ENCODE measurements around the gene SLC22A14.
"Not testable (repeated sequence)": the region's sequence is repeated elsewhere in the genome, so short reads cannot be mapped to it uniquely, and the experiment has no call there.

Gene SLC22A14

DNA sequence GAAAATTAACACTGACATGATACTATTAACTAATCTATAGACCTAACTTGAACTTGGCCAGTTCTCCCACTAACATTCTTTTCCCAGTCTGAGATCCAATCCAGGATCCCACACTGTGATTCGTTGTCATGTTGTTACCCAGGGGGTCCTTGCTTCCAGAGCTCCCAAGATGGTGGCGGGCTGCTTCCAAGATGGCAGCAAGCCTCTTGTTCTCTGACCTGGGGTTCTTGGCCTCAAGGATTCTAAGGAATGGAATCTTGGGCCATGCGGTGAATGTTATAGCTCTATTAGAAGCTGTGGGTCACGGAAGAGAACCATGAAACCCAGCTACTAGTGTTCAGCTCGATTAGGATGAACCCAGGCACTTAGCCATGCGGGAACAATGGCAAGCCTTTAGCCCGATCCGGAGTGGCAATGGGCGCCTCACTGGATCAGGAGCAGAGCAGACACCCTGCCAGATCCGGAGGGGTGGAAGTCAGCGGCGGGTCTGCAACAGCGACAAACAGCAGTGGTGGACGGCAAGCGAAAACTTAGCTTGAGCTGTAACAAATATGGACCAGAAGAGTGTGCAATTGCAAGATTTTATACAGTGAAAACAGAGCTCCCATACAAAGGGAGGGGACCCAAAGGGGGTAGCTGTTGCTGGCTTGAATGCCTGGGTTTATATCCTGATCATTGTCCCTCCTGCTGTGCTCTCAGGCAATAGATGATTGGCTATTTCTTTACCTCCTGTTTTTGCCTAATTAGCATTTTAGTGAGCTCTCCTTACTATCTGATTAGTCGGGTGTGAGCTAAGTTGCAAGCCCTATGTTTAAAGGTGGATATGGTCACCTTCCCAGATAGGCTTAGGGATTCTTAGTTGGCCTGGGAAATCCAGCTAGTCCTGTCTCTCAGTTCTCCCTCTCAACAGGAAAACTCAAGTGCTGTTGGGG, 7.5 kb downstream of the SLC22A14 start:
- H3K36me3 ChIP-seq (ENCODE audit: control insufficient read depth, insufficient read depth, low read length); H3K4me3 ChIP-seq (ENCODE audit: extremely low read depth, insufficient read depth, low read length, poor library complexity, severe bottlenecking); H3K4me1 ChIP-seq (ENCODE audit: control insufficient read depth, insufficient read depth, low read length, poor library complexity, severe bottlenecking); H3K9me3 ChIP-seq (ENCODE audit: control insufficient read depth, low read length); H3K27ac ChIP-seq (ENCODE audit: low read depth, low read length, severe bottlenecking): not testable (repeated sequence)
- 89 to 90% methylated on average over 12 to 14 of the region's 16 CpGs for WGBS, 2 experiments (ENCODE audit: insufficient coverage in 2 of 2)

DNA sequence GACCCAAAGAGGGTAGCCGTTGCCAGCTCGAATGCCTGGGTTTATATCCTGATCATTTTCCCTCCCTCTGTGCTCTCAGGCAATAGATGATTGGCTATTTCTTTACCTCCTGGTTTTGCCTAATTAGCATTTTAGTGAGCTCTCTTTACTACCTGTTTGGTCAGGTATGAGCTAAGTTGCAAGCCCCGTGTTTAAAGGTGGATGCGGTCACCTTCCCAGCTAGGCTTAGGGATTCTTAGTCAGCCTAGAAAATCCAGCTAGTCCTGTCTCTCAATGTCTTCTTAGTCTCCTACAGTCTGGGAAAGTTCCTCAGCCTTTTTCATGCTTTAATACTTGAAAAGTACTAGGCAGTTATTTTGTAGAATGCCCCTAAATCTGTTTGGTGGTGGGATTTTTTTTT, 15.0 kb downstream of the SLC22A14 start:
- not testable (repeated sequence) for H3K9me3 ChIP-seq (ENCODE audit: control insufficient read depth, low read length); H3K36me3 ChIP-seq (ENCODE audit: control insufficient read depth, insufficient read depth, low read length); H3K4me3 ChIP-seq (ENCODE audit: extremely low read depth, insufficient read depth, low read length, poor library complexity, severe bottlenecking); H3K4me1 ChIP-seq (ENCODE audit: control insufficient read depth, insufficient read depth, low read length, poor library complexity, severe bottlenecking); H3K27ac ChIP-seq (ENCODE audit: low read depth, low read length, severe bottlenecking)
- 100% methylated on average over 4 of the region's 4 CpGs; no CpG with 5 or more reads in 1 of the 2 experiments for WGBS, 2 experiments (ENCODE audit: insufficient coverage in 2 of 2)

DNA sequence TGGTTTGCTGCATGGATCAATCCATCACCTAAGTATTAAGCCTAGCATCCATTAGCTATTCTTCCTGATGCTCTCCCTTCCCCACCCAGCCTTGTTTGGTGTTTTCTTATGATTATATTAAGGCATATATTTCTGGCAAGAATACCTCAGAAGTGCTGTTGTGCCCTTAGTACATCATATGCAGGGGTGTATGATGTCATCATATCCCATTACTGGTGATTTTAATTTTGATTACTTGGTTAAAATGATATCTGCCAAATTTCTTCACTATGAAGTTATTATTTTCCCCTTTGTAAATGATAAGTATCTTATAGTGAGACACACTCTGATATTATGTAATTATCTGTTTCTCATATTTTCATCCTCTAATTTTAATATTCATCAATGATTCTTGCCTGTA, 15.4 kb downstream of the SLC22A14 start:
- Histone ChIP-seq H3K27ac (ENCODE audit: low read depth, low read length, severe bottlenecking) (no peak overlapping the region), H3K9me3 (ENCODE audit: control insufficient read depth, low read length) (no peaks in the 10 kb centered on the region), H3K4me3 (ENCODE audit: extremely low read depth, insufficient read depth, low read length, poor library complexity, severe bottlenecking) (no peak overlapping the region), H3K36me3 (ENCODE audit: control insufficient read depth, insufficient read depth, low read length) (no peaks in the 10 kb centered on the region), H3K4me1 (ENCODE audit: control insufficient read depth, insufficient read depth, low read length, poor library complexity, severe bottlenecking) (no peaks in the 10 kb centered on the region)

DNA sequence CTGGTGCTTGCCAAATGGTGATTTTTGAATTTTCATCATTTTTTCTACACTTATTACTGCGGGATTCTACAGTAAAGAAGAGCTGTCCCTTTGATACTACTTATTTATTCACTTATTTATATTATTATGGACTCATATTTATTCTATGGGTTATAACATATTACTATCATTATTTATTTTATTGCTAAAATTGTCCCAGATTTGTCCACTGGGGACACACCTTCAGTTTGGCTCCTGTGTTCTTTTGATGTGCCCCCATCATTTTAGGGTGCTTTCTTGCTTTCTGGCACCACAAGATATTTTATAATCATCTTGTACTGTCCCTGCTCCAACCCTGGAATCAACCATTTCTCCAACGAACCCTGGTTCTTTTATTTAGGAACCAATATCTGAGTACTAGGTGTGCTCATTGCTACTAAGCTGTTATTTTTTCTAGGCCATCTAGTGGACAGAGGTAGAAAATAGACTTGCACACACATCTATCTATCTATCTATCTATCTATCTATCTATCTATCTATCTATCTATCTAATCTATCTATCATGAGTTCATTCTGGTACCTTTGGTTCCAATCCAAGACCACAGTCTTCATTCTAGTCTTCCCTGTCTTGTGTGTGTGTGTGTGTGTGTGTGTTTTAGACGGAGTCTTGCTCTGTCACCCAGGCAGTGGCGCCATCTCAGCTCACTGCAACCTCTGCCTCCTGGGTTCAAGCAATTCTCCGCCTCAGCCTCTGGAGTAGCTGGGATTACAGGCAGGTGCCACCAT, 16.0 kb downstream of the SLC22A14 start:
- WGBS, 2 experiments (ENCODE audit: insufficient coverage in 2 of 2), result 75 to 77% methylated on average over 2 of the region's 5 CpGs

GRCh38 chr3:38306941-38307340, 24.8 kb downstream of the SLC22A14 start:
- H3K36me3 ChIP-seq (ENCODE audit: control insufficient read depth, insufficient read depth, low read length), result no peaks in the 10 kb centered on the region
- H3K27ac ChIP-seq (ENCODE audit: low read depth, low read length, severe bottlenecking), result no peak overlapping the region
- no peaks in the 10 kb centered on the region for H3K4me1 ChIP-seq (ENCODE audit: control insufficient read depth, insufficient read depth, low read length, poor library complexity, severe bottlenecking)
- H3K4me3 ChIP-seq (ENCODE audit: extremely low read depth, insufficient read depth, low read length, poor library complexity, severe bottlenecking), result no peak overlapping the region
- no peaks in the 10 kb centered on the region for H3K9me3 ChIP-seq (ENCODE audit: control insufficient read depth, low read length)
- WGBS, 2 experiments (ENCODE audit: insufficient coverage in 2 of 2), result 93 to 94% methylated on average over 3 to 5 of the region's 5 CpGs

More for the DNA sequence above, 16.0 kb downstream of the SLC22A14 start:
- Histone ChIP-seq H3K27ac (ENCODE audit: low read depth, low read length, severe bottlenecking) (no peak overlapping the region), H3K36me3 (ENCODE audit: control insufficient read depth, insufficient read depth, low read length) (no peaks in the 10 kb centered on the region), H3K4me3 (ENCODE audit: extremely low read depth, insufficient read depth, low read length, poor library complexity, severe bottlenecking) (no peak overlapping the region), H3K4me1 (ENCODE audit: control insufficient read depth, insufficient read depth, low read length, poor library complexity, severe bottlenecking) (no peaks in the 10 kb centered on the region), H3K9me3 (ENCODE audit: control insufficient read depth, low read length) (no peaks in the 10 kb centered on the region)

DNA sequence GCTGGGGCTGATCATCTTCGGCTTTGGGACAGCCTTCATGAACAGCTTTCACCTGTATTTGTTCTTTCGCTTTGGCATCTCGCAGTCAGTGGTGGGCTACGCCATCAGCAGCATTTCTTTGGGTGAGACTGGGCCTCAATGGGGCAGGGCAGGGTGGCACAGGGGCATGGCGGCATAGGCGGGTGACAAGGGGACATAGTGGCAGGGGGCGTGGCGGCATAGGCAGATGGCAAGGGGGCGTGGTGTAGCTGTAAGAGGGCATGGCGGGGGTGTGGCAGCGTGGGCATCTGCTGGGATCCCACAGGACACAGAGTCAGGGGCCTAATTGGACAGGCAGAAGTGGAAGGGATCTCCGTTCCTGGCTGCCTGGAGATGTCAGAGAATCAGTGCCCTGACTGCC, 25.5 kb downstream of the SLC22A14 start:
- no peaks in the 10 kb centered on the region for H3K36me3 ChIP-seq (ENCODE audit: control insufficient read depth, insufficient read depth, low read length)
- no peak overlapping the region for H3K4me3 ChIP-seq (ENCODE audit: extremely low read depth, insufficient read depth, low read length, poor library complexity, severe bottlenecking)
- 88 to 94% methylated on average over 6 to 12 of the region's 12 CpGs for WGBS, 2 experiments (ENCODE audit: insufficient coverage in 2 of 2)
- H3K9me3 ChIP-seq (ENCODE audit: control insufficient read depth, low read length), result no peaks in the 10 kb centered on the region
- H3K27ac ChIP-seq (ENCODE audit: low read depth, low read length, severe bottlenecking), result no peak overlapping the region
- no peaks in the 10 kb centered on the region for H3K4me1 ChIP-seq (ENCODE audit: control insufficient read depth, insufficient read depth, low read length, poor library complexity, severe bottlenecking)

- no peak overlapping the region for H3K4me3 ChIP-seq (ENCODE audit: extremely low read depth, insufficient read depth, low read length, poor library complexity, severe bottlenecking)
- no peaks in the 10 kb centered on the region for H3K9me3 ChIP-seq (ENCODE audit: control insufficient read depth, low read length)
- H3K4me1 ChIP-seq (ENCODE audit: control insufficient read depth, insufficient read depth, low read length, poor library complexity, severe bottlenecking), result no peaks in the 10 kb centered on the region
- no peaks in the 10 kb centered on the region for H3K36me3 ChIP-seq (ENCODE audit: control insufficient read depth, insufficient read depth, low read length)
- WGBS, 2 experiments (ENCODE audit: insufficient coverage in 2 of 2), result 89 to 93% methylated on average over 9 of the region's 9 CpGs
- no peak overlapping the region for H3K27ac ChIP-seq (ENCODE audit: low read depth, low read length, severe bottlenecking)
Measured at GRCh38 chr3:38308456-38308855, 26.4 kb downstream of the SLC22A14 start.

GRCh38 chr3:38311476-38311875, 29.4 kb downstream of the SLC22A14 start:
- H3K27ac ChIP-seq (ENCODE audit: low read depth, low read length, severe bottlenecking), result no peak overlapping the region
- H3K9me3 ChIP-seq (ENCODE audit: control insufficient read depth, low read length), result no peaks in the 10 kb centered on the region
- H3K4me3 ChIP-seq (ENCODE audit: extremely low read depth, insufficient read depth, low read length, poor library complexity, severe bottlenecking), result no peak overlapping the region
- H3K36me3 ChIP-seq (ENCODE audit: control insufficient read depth, insufficient read depth, low read length), result no peaks in the 10 kb centered on the region
- WGBS, 2 experiments (ENCODE audit: insufficient coverage in 2 of 2), result 91 to 100% methylated on average over 1 of the region's 1 CpG
- H3K4me1 ChIP-seq (ENCODE audit: control insufficient read depth, insufficient read depth, low read length, poor library complexity, severe bottlenecking), result peaks cover 10% of the 10 kb centered on the region

- Histone ChIP-seq H3K36me3 (ENCODE audit: control insufficient read depth, insufficient read depth, low read length) (no peaks in the 10 kb centered on the region), H3K9me3 (ENCODE audit: control insufficient read depth, low read length) (no peaks in the 10 kb centered on the region), H3K4me3 (ENCODE audit: extremely low read depth, insufficient read depth, low read length, poor library complexity, severe bottlenecking) (no peak overlapping the region), H3K4me1 (ENCODE audit: control insufficient read depth, insufficient read depth, low read length, poor library complexity, severe bottlenecking) (peaks cover 10% of the 10 kb centered on the region), H3K27ac (ENCODE audit: low read depth, low read length, severe bottlenecking) (no peak overlapping the region)
- WGBS, 2 experiments (ENCODE audit: insufficient coverage in 2 of 2), result 63% methylated on average over 1 of the region's 2 CpGs; no CpG with 5 or more reads in 1 of the 2 experiments
Measured at GRCh38 chr3:38311941-38312340, 29.8 kb downstream of the SLC22A14 start.

DNA sequence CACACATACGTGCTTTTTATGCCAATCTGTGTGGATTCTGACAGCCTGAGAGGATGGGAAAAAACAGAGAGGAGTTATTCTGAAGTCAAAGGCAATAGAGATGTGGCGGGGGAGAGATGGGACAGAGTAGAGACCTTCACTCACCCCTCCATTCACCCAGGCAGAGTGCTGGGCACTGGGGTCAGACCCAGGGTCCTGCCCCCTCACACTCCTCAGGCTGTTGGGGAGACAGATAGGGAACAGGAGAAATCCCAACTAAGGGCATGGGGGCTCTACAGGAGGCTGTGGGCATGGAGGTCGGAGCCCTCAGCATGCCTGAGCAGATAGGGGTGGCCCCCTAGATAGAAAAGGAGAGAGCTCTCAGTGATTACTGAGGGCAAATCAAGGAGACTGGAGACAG, 30.3 kb downstream of the SLC22A14 start:
- Histone ChIP-seq H3K4me1 (ENCODE audit: control insufficient read depth, insufficient read depth, low read length, poor library complexity, severe bottlenecking) (peaks cover 10% of the 10 kb centered on the region), H3K27ac (ENCODE audit: low read depth, low read length, severe bottlenecking) (no peak overlapping the region), H3K4me3 (ENCODE audit: extremely low read depth, insufficient read depth, low read length, poor library complexity, severe bottlenecking) (no peak overlapping the region), H3K9me3 (ENCODE audit: control insufficient read depth, low read length) (no peaks in the 10 kb centered on the region), H3K36me3 (ENCODE audit: control insufficient read depth, insufficient read depth, low read length) (no peaks in the 10 kb centered on the region)
- 83 to 100% methylated on average over 1 of the region's 3 CpGs for WGBS, 2 experiments (ENCODE audit: insufficient coverage in 2 of 2)

DNA sequence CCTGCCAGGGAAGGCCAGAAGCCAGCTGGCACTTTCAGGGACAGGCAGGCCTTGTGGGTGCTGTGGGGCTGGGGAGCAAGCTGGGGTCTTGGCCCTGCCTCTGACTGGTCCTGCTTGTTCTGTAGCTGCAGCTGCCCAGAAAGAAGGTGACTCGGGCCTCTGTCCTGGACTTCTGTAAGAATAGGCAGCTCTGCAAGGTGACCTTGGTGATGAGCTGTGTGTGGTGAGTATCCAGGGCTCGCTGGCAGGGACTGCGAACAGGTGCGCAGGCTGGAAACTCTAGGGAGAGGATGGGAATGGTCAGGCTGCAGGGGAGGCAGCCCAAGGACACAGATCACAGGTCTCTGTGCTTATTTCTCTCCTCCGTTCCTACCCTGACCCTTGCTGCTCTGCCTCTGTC, 31.2 kb downstream of the SLC22A14 start:
- H3K4me3 ChIP-seq (ENCODE audit: extremely low read depth, insufficient read depth, low read length, poor library complexity, severe bottlenecking), result no peak overlapping the region
- no peaks in the 10 kb centered on the region for H3K36me3 ChIP-seq (ENCODE audit: control insufficient read depth, insufficient read depth, low read length)
- H3K27ac ChIP-seq (ENCODE audit: low read depth, low read length, severe bottlenecking), result no peak overlapping the region
- no peaks in the 10 kb centered on the region for H3K9me3 ChIP-seq (ENCODE audit: control insufficient read depth, low read length)
- H3K4me1 ChIP-seq (ENCODE audit: control insufficient read depth, insufficient read depth, low read length, poor library complexity, severe bottlenecking), result peaks cover 10% of the 10 kb centered on the region
- 87 to 100% methylated on average over 4 of the region's 5 CpGs for WGBS, 2 experiments (ENCODE audit: insufficient coverage in 2 of 2)

Measured in mesodermal cell (in vitro differentiated cells).